OCI-LY1 (cell line): ENCODE measurements around the gene MARS1.

Experiments used
- CTCF ChIP-seq: fragments of 200-600 bp; sonication (generic), shearing (Covaris generic); IDR thresholded peaks from 2 replicates; pipeline ENCODE4 v1.5.1; 2017; ENCODE audit warnings: mild to moderate bottlenecking, antibody characterized with exemption, low read length, moderate library complexity, mixed read lengths
- EZH2 ChIP-seq: fragments of 200-600 bp; sonication (generic), shearing (Covaris generic); IDR thresholded peaks from 2 replicates; pipeline ENCODE4 v1.8.0; 2017; ENCODE audit warnings: borderline replicate concordance, mixed run types, mild to moderate bottlenecking, antibody characterized with exemption, low read length, moderate library complexity, mixed read lengths

GRCh38 chr12:57474862-57475261 lies 13.0 kb upstream of the MARS1 start:
- TF ChIP-seq CTCF, result no peak
- no peak for TF ChIP-seq EZH2
